K562 (cell line): ENCODE measurements around the gene WHAMM. TPM values are rescaled to one million over a fixed set of nuclear protein-coding genes. Genes with fewer than 3 reads are reported as not detected.
A peak's percentile ranks its signal among the peaks of the same experiment; 100 is the strongest.

ENCODE experiments used
- ATF1 ChIP-seq, 2 experiments: fragments of 450-650 bp in 1 of 2; IDR thresholded peaks; 2 replicates each; pipeline ENCODE4 v1.6.1; 2016; ENCODE audit warnings: missing compliant biosample characterization in 1 of 2, missing genetic modification characterization in 1 of 2
- C11orf30 ChIP-seq: fragments of 450-650 bp; IDR thresholded peaks from 2 replicates; pipeline ENCODE4 v1.6.1; 2016; ENCODE audit warnings: low read depth, mild to moderate bottlenecking
- ELK1 ChIP-seq: sonication (generic); formaldehyde crosslinking; IDR thresholded peaks from 2 replicates; pipeline ENCODE4 v1.8.1; 2022; ENCODE audit warnings: missing genetic modification reagents
- ETS1 ChIP-seq: conservative IDR thresholded peaks from 2 replicates; pipeline ENCODE4 v1.6.1; 2011; ENCODE audit warnings: low read depth, mild to moderate bottlenecking, low read length; ENCODE audit not compliant: control insufficient read depth
- FOXJ3 ChIP-seq: sonication (generic); formaldehyde crosslinking; IDR thresholded peaks from 2 replicates; pipeline ENCODE4 v1.4.0; 2020; ENCODE audit warnings: mild to moderate bottlenecking, missing genetic modification reagents
- KDM4B ChIP-seq, 2 experiments: fragments of 450-650 bp in 1 of 2; sonication (generic) in 1 of 2; IDR thresholded peaks; 2 replicates each; pipeline ENCODE4 v1.6.1; 2016 to 2017; ENCODE audit warnings: borderline replicate concordance in 2 of 2, antibody characterized with exemption in 1 of 2, low read depth in 1 of 2, mild to moderate bottlenecking in 1 of 2
- PKNOX1 ChIP-seq: fragments of 450-650 bp; IDR thresholded peaks from 2 replicates; pipeline ENCODE4 v1.6.1; 2016
- POLR2A ChIP-seq: fragments of 450-650 bp; conservative IDR thresholded peaks from 2 replicates; pipeline ENCODE4 v1.6.1; 2016
- POLR2B ChIP-seq: fragments of 450-650 bp; IDR thresholded peaks from 2 replicates; pipeline ENCODE4 v1.6.1; 2018; ENCODE audit warnings: low read depth; ENCODE audit not compliant: partially characterized antibody
- RBM25 ChIP-seq: fragments of 200-400 bp; formaldehyde crosslinking; IDR thresholded peaks from 2 replicates; pipeline ENCODE4 v1.6.1; 2018; ENCODE audit warnings: low read length, low read depth, moderate library complexity; ENCODE audit not compliant: severe bottlenecking
- TEAD2 ChIP-seq: fragments of 450-650 bp; IDR thresholded peaks from 2 replicates; pipeline ENCODE4 v1.6.1; 2016; ENCODE audit warnings: missing genetic modification characterization, control low read depth, missing compliant biosample characterization
- ZNF197 ChIP-seq: fragments of 200-800 bp; sonication (Bioruptor generic); IDR thresholded peaks from 2 replicates; pipeline ENCODE4 v1.6.1; 2016; ENCODE audit warnings: low read depth, missing genetic modification characterization, missing compliant biosample characterization
- ZNF239 ChIP-seq: fragments of 250-450 bp; sonication (Bioruptor Pico); IDR thresholded peaks from 2 replicates; pipeline ENCODE4 v1.4.0; 2020; ENCODE audit warnings: mild to moderate bottlenecking
- ZNF75A ChIP-seq: fragments of 450-650 bp; formaldehyde crosslinking; IDR thresholded peaks from 2 replicates; pipeline ENCODE4 v1.4.0; 2020; ENCODE audit warnings: mild to moderate bottlenecking
- ZNF76 ChIP-seq: fragments of 250-450 bp; sonication (Bioruptor Pico); IDR thresholded peaks from 2 replicates; pipeline ENCODE4 v1.4.0; 2020; ENCODE audit warnings: mild to moderate bottlenecking, moderate library complexity, borderline replicate concordance
- polyA plus RNA-seq, 8 experiments: library from polyadenylated mRNA; depleted of rRNA in 4 of 8; stranded (reverse) in 5 of 8; unstranded in 3 of 8; fragments of >200 nt; fragmentation: Nextera tagmentation in 2 of 8; fragmentation: Illumina TruSeq in 1 of 8; extraction: Ambion mirVana in 2 of 8; extraction: Trizol in 1 of 8; gene quantifications; 2 replicates each; pipeline versions ENCODE4 v1.2.1 to v1.2.3, GENCODE V29; 2011 to 2014; ENCODE audit warnings: inconsistent platforms in 1 of 8, missing spikeins in 1 of 8
- total RNA-seq, 7 experiments: library from RNA; depleted of rRNA in 6 of 7; stranded (reverse); fragments of >200 nt in 6 of 7; fragmentation: Illumina TruSeq in 2 of 7; extraction: Trizol in 2 of 7; gene quantifications; 2 replicates each; pipeline versions ENCODE4 v1.2.1 to v1.2.3, GENCODE V29; 2011 to 2021; ENCODE audit warnings: low replicate concordance in 1 of 7
- TF ChIP-seq, protein P1 (sequence below): fragments of 250-450 bp; sonication (Bioruptor Pico); IDR thresholded peaks from 2 replicates; pipeline ENCODE4 v1.4.0; 2020
- TF ChIP-seq, protein P2 (sequence below): sonication (generic); formaldehyde crosslinking; IDR thresholded peaks from 2 replicates; pipeline ENCODE4 v1.8.0; 2022; ENCODE audit warnings: mild to moderate bottlenecking, missing genetic modification reagents
- TF ChIP-seq, protein P3 (sequence below): fragments of 250-450 bp; sonication (Bioruptor Pico); IDR thresholded peaks from 2 replicates; pipeline ENCODE4 v1.5.0; 2022; ENCODE audit warnings: mild to moderate bottlenecking

Gene WHAMM
- total and polyA plus RNA-seq, 9 of the 15 experiments (the other 6 are each of a cell fraction or from before 2014, with no cell fraction given): 2.0 to 4.8 (median 3.6) TPM

DNA sequence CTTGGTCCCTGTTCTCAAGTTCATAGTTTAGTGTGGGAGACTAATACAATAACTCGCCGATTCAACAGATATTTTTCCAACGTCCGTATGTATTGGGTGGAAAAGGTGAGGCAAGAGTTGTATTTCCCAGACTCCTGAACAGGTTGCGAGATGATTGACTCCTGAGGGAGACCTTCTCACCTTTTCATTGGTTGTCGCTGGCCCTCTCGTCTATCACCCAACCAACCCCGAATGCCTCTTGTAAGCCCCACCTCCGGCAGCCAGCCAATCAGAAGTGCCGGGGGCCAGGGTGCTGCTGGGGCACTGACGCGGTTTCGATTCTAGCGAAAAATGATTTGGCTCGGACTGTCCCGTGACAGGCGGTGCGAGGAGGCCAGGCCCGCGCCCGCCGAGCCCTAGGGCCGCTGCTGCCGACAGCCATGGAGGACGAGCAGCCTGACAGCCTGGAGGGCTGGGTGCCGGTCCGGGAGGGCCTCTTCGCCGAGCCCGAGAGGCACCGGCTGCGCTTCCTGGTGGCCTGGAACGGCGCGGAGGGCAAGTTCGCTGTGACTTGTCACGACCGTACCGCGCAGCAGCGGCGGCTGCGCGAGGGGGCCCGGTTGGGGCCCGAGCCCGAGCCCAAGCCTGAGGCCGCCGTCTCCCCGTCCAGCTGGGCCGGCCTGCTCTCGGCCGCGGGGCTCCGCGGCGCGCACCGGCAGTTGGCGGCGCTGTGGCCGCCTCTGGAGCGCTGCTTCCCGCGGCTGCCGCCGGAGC is at the start of gene WHAMM (continued):
- peak; percentile 99 for TF ChIP-seq PKNOX1
- peak; percentile 37; the same call in 1 of the 2 replicates for TF ChIP-seq C11orf30
- no peak for TF ChIP-seq ELK1
- peak; percentile 97 for TF ChIP-seq RBM25
- peak; percentile 81 for TF ChIP-seq POLR2B
- no peak for TF ChIP-seq FOXJ3
- TF ChIP-seq ZNF75A (CRISPR knock-in tag): no peak
- TF ChIP-seq TEAD2 (tag): no peak
- TF ChIP-seq KDM4B (IDR thresholded peaks at IDR 0.05; ENCODE audit: borderline replicate concordance in 2 of 2, low read depth in 1 of 2): no peak
- TF ChIP-seq, protein P1, sequence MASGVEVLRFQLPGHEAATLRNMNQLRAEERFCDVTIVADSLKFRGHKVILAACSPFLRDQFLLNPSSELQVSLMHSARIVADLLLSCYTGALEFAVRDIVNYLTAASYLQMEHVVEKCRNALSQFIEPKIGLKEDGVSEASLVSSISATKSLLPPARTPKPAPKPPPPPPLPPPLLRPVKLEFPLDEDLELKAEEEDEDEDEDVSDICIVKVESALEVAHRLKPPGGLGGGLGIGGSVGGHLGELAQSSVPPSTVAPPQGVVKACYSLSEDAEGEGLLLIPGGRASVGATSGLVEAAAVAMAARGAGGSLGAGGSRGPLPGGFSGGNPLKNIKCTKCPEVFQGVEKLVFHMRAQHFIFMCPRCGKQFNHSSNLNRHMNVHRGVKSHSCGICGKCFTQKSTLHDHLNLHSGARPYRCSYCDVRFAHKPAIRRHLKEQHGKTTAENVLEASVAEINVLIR (CRISPR knock-in tag): no peak
- TF ChIP-seq ZNF76: peak; percentile 37; the same call in 1 of the 2 replicates
- TF ChIP-seq, protein P2, sequence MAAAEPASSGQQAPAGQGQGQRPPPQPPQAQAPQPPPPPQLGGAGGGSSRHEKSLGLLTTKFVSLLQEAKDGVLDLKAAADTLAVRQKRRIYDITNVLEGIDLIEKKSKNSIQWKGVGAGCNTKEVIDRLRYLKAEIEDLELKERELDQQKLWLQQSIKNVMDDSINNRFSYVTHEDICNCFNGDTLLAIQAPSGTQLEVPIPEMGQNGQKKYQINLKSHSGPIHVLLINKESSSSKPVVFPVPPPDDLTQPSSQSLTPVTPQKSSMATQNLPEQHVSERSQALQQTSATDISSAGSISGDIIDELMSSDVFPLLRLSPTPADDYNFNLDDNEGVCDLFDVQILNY (CRISPR knock-in tag): no peak
- peak; percentile 46; the same call in 1 of the 2 replicates for TF ChIP-seq ETS1
- TF ChIP-seq ZNF239 (CRISPR knock-in tag): no peak
- peak; percentile 91 for TF ChIP-seq POLR2A
- no peak for TF ChIP-seq ATF1 (CRISPR knock-in tag; IDR thresholded peaks at IDR 0.05)
- peak; percentile 81 for TF ChIP-seq ATF1 (tag; IDR thresholded peaks at IDR 0.05)
- TF ChIP-seq, protein P3, sequence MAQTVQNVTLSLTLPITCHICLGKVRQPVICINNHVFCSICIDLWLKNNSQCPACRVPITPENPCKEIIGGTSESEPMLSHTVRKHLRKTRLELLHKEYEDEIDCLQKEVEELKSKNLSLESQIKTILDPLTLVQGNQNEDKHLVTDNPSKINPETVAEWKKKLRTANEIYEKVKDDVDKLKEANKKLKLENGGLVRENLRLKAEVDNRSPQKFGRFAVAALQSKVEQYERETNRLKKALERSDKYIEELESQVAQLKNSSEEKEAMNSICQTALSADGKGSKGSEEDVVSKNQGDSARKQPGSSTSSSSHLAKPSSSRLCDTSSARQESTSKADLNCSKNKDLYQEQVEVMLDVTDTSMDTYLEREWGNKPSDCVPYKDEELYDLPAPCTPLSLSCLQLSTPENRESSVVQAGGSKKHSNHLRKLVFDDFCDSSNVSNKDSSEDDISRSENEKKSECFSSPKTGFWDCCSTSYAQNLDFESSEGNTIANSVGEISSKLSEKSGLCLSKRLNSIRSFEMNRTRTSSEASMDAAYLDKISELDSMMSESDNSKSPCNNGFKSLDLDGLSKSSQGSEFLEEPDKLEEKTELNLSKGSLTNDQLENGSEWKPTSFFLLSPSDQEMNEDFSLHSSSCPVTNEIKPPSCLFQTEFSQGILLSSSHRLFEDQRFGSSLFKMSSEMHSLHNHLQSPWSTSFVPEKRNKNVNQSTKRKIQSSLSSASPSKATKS (CRISPR knock-in tag): no peak
- no peak for TF ChIP-seq ZNF197 (CRISPR knock-in tag)
